K562 (cell line): ENCODE data around the gene MTERF2.

Experiments used
- FOXJ2 ChIP-seq: fragments of 200-800 bp; sonication (Bioruptor generic); IDR thresholded peaks from 2 replicates; pipeline ENCODE4 v1.6.1; 2016; ENCODE audit warnings: missing genetic modification characterization, missing compliant biosample characterization
- PURB ChIP-seq: sonication (generic); formaldehyde crosslinking; IDR thresholded peaks from 2 replicates; pipeline ENCODE4 v1.9.0; 2021; ENCODE audit warnings: low read depth, mild to moderate bottlenecking, missing genetic modification reagents
- TF ChIP-seq, protein P1 (sequence below): fragments of 450-650 bp; IDR thresholded peaks from 2 replicates; pipeline ENCODE4 v1.6.1; 2016; ENCODE audit warnings: missing biosample characterization, missing genetic modification characterization

DNA sequence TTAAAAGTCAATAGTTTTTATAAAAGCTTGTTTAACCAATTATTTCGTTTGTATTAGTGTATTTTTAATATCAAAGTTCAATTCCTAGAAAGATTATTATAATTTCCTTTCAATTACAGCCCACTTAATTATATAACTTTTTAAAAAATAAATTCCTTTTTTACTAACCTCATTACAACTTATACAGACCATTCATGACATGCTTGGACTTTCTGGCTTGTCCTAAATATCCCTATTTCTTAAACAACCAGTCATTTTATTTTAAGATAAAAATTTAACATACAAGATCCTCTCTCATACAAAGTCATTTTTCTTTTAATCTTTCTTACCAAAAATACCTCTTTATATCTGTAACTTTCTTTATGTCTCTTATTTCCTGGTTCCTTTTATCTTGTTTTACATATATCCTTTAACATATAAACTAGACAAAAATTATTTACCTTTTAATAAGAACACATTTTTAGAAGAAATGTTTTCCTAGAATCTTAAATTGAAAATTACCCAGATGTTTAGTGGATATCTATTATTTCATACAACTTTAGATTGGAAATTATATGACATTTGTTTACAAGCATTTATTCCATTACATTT lies 41.6 kb downstream of the MTERF2 start:
- no peak for TF ChIP-seq FOXJ2
- TF ChIP-seq PURB = no peak
- TF ChIP-seq, protein P1, sequence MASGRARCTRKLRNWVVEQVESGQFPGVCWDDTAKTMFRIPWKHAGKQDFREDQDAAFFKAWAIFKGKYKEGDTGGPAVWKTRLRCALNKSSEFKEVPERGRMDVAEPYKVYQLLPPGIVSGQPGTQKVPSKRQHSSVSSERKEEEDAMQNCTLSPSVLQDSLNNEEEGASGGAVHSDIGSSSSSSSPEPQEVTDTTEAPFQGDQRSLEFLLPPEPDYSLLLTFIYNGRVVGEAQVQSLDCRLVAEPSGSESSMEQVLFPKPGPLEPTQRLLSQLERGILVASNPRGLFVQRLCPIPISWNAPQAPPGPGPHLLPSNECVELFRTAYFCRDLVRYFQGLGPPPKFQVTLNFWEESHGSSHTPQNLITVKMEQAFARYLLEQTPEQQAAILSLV (tag) = no peak
